ENCODE data around the gene VGLL4.

DNA sequence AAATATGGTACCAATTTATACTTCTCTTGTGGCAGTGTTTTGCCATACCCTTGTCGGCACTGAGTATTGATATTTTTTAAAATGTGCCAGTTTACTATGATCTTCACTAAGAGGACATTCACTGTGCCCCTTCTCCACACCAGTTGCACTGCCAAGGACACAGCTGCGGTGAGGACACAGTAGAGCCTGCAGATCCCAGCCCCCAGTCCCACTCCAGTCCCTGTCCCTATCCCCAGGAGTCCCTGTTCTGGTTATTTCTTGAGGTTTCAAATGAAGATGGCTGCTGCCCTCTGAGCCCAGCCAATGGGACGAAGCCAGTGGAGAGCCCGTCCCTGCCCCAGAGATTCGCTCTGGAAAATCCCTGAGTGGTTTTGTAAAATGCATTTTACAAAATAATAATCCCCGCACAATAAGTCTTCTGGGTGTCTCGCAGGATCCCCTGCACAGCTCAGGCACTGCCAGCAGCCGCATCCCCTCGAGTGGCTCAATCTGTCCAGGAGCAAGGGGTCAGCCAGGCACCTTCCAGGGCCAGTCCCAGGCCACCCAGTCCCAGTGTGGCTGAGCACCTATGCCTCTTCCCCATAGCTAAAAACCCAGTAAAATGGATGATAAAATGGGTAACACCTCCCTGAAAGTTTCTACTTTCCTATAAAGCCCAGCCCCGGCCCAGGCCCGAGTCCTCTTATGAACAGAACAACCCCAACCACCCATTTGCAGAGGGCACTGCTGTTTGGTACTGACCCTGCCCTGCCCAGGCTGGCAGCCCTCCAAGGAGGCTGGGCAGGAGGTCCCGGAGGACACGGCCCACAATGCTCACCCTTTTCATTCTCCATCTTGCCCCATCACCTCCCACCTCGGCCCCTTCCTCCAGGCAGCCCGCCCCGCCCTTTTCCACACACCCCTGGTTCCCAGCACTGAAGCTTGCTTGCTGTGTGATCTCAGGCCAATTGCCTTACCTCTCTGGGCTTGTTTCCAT lies 91.1 kb downstream of the VGLL4 start:
- TF ChIP-seq, protein P1, sequence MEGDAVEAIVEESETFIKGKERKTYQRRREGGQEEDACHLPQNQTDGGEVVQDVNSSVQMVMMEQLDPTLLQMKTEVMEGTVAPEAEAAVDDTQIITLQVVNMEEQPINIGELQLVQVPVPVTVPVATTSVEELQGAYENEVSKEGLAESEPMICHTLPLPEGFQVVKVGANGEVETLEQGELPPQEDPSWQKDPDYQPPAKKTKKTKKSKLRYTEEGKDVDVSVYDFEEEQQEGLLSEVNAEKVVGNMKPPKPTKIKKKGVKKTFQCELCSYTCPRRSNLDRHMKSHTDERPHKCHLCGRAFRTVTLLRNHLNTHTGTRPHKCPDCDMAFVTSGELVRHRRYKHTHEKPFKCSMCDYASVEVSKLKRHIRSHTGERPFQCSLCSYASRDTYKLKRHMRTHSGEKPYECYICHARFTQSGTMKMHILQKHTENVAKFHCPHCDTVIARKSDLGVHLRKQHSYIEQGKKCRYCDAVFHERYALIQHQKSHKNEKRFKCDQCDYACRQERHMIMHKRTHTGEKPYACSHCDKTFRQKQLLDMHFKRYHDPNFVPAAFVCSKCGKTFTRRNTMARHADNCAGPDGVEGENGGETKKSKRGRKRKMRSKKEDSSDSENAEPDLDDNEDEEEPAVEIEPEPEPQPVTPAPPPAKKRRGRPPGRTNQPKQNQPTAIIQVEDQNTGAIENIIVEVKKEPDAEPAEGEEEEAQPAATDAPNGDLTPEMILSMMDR (IDR thresholded peaks at IDR 0.05), result no peak
- TF ChIP-seq POLR2A (IDR thresholded peaks at IDR 0.05), result no peak
